Stimulated activated CD4-positive, alpha-beta T cell treated with anti-CD3 and anti-CD28 coated beads, Interleukin-12 subunit alpha, Interleukin-12 subunit beta, amount 100 ng/mL, for 4 hours (primary cell): ENCODE results near the gene OR10A4.
"Not testable (repeated sequence)": the region's sequence is repeated elsewhere in the genome, so short reads cannot be mapped to it uniquely, and the experiment has no call there.

Experiments
- DNase-seq: peaks from one replicate; pipeline ENCODE4 v3.0.0-alpha.2; 2020

OR10A4 gene

GRCh38 chr11:6876325-6876724 is at the start of gene OR10A4:
TSS of gene OR10A4 (plus strand) at chr11:6876625. CDS start at chr11:6876648, 23 bp downstream.
- DNase-seq: no peak

- no peak for DNase-seq
Observed at GRCh38 chr11:6828103-6828502, 48.3 kb upstream of the OR10A4 start.

GRCh38 chr11:6833356-6833755 is 43.1 kb upstream of the OR10A4 start:
- DNase-seq: no peak

GRCh38 chr11:6834021-6834420 is 42.4 kb upstream of the OR10A4 start:
- no peak for DNase-seq

GRCh38 chr11:6841694-6842093 is 34.7 kb upstream of the OR10A4 start:
- DNase-seq: no peak

- DNase-seq: no peak
Observed at GRCh38 chr11:6843670-6844069, 32.8 kb upstream of the OR10A4 start.

GRCh38 chr11:6844356-6844755 is 32.1 kb upstream of the OR10A4 start:
- DNase-seq: no peak

GRCh38 chr11:6845383-6845782 is 31.0 kb upstream of the OR10A4 start, which contains the start of gene OR10A5:
TSS of gene OR10A5 (plus strand) at chr11:6845683. CDS start at chr11:6845683, 0 bp downstream.
- DNase-seq: no peak

- DNase-seq: no peak
Observed at GRCh38 chr11:6850526-6850925, 25.9 kb upstream of the OR10A4 start.

- DNase-seq: not testable (repeated sequence)
Observed at GRCh38 chr11:6854801-6855200, 21.6 kb upstream of the OR10A4 start.

GRCh38 chr11:6855971-6856541 is 20.4 kb upstream of the OR10A4 start:
- DNase-seq: no peak

- no peak for DNase-seq
Observed at GRCh38 chr11:6856871-6857270, 19.6 kb upstream of the OR10A4 start.

- DNase-seq: no peak
Observed at GRCh38 chr11:6862961-6863360, 13.5 kb upstream of the OR10A4 start, which contains the start of gene OR10A2. TSS of gene OR10A2 (plus strand) at chr11:6863057. CDS start at chr11:6869755, 6,698 bp downstream.

- no peak for DNase-seq
Observed at GRCh38 chr11:6864438-6864837, 12.0 kb upstream of the OR10A4 start.

GRCh38 chr11:6871278-6871677 is 5.1 kb upstream of the OR10A4 start:
- DNase-seq: no peak

- DNase-seq: no peak
Observed at GRCh38 chr11:6875761-6876160, 664 bp upstream of the OR10A4 start.

GRCh38 chr11:6876914-6877313 is 489 bp downstream of the OR10A4 start:
- no peak for DNase-seq

GRCh38 chr11:6882751-6883150 is 6.3 kb downstream of the OR10A4 start:
- no peak for DNase-seq

- not testable (repeated sequence) for DNase-seq
Observed at GRCh38 chr11:6887711-6888110, 11.3 kb downstream of the OR10A4 start.

GRCh38 chr11:6888830-6889229 is 12.4 kb downstream of the OR10A4 start:
- DNase-seq: no peak

GRCh38 chr11:6889835-6890234 is 13.4 kb downstream of the OR10A4 start:
- DNase-seq: no peak

GRCh38 chr11:6892400-6892799 is 16.0 kb downstream of the OR10A4 start, which contains the start of gene OR2D2:
TSS of gene OR2D2 (minus strand) at chr11:6892500. CDS start at chr11:6892500, 0 bp downstream.
- no peak for DNase-seq

- DNase-seq: no peak
Observed at GRCh38 chr11:6894097-6894496, 17.7 kb downstream of the OR10A4 start.

- DNase-seq: no peak
Observed at GRCh38 chr11:6895010-6895409, 18.6 kb downstream of the OR10A4 start.

- DNase-seq: no peak
Observed at GRCh38 chr11:6898911-6899310, 22.5 kb downstream of the OR10A4 start.
